Measurements from ENCODE around the gene EEF1A1.
"Not testable (repeated sequence)": the region's sequence is repeated elsewhere in the genome, so short reads cannot be mapped to it uniquely, and the experiment has no call there.

Gene EEF1A1

GRCh38 chr6:73532293-73532692, 11.5 kb upstream of the EEF1A1 start:
- DNase-seq (ENCODE audit: low read depth): no peak
- TF ChIP-seq, protein P1, sequence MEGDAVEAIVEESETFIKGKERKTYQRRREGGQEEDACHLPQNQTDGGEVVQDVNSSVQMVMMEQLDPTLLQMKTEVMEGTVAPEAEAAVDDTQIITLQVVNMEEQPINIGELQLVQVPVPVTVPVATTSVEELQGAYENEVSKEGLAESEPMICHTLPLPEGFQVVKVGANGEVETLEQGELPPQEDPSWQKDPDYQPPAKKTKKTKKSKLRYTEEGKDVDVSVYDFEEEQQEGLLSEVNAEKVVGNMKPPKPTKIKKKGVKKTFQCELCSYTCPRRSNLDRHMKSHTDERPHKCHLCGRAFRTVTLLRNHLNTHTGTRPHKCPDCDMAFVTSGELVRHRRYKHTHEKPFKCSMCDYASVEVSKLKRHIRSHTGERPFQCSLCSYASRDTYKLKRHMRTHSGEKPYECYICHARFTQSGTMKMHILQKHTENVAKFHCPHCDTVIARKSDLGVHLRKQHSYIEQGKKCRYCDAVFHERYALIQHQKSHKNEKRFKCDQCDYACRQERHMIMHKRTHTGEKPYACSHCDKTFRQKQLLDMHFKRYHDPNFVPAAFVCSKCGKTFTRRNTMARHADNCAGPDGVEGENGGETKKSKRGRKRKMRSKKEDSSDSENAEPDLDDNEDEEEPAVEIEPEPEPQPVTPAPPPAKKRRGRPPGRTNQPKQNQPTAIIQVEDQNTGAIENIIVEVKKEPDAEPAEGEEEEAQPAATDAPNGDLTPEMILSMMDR (IDR thresholded peaks at IDR 0.05; ENCODE audit: low read depth, low read length, missing control alignments): no peak
- in situ Hi-C loops (cut with HindIII; ENCODE audit: low sequenced_read_pairs): no loop called here
- H3K4me3 ChIP-seq (ENCODE audit: low read depth, low read length): no peak overlapping the region

- TF ChIP-seq, protein P1 (IDR thresholded peaks at IDR 0.05; ENCODE audit: low read depth, low read length, missing control alignments): no peak
- in situ Hi-C loops (cut with HindIII; ENCODE audit: low sequenced_read_pairs): no loop called here
- DNase-seq (ENCODE audit: low read depth): no peak
- no peak overlapping the region for H3K4me3 ChIP-seq (ENCODE audit: low read depth, low read length)
These were observed 8.1 kb upstream of the EEF1A1 start for GRCh38 chr6:73528897-73529296.

DNA sequence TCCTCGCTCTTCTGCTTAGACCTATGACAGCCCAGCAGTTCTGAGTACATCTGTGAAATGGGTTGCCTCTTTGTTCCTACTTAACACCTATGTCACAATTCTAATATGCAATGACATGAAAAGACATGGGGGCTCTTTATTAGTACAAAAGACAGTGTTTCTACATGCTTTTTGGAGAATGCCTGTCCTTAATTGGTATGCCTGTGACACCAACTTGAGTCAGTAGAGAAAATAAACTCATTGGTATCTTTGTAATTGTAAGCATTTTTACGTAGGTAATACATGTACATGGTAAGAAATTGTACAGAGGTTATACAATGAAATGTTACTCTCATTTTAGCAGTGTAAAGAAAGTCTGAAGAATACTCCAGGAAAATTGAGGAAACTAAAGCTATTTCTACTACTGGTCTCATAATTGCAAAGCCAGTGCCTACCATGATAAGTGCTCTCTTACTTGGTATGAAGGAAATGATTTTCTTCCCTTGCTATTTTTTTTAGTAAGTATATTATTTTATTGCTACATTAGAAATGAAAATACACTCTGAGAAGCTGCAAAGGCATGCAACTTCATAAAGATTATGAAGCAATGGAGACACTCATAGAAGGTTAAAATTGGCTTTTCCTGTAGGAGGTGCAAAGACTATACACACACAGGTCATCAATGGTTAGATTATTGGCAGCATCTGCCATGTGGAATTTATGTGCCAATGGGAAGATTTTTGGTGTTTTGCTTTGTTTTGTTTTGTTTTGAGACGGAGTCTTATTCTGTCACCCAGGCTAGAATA, 4.9 kb upstream of the EEF1A1 start:
- no peak overlapping the region for H3K4me3 ChIP-seq (ENCODE audit: low read depth, low read length)
- in situ Hi-C loops (cut with HindIII; ENCODE audit: low sequenced_read_pairs): no loop called here

DNA sequence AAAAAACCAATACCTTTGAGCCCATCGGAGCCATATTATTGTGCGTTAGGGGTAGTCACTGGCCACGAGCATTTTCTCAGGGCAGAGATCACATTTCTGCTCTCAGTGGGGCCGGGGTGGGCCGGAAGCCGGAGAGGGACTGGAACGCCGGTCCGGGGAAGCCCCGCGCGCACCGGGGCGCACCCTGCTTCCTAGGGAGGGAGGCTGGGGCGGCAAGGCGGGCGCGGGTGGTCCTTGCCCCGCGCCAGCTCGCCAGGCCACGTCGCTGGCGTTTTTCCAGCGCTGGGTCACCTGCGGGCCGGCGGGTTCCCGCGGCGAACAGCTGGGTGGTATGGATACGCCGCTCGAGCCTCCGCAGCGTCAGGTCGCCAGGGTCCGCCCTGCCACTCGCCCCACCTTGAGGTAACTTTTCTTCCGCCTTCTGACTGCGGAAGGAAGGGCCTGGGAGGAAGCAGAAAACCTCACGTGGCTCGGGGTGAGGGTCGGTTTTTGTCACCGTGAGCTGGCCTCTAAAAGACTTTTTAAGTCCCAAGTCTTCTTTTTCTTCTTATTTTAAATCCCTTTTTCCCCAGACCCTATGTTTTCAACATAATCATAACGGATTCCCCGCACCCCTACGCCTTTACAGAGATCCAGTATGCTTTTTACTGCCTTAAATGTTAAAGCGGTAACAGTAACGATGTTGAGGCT, 2.7 kb upstream of the EEF1A1 start:
- peak overlapping the region; percentile 50 for H3K4me3 ChIP-seq (ENCODE audit: low read depth, low read length)
- TF ChIP-seq, protein P1 (IDR thresholded peaks at IDR 0.05; ENCODE audit: low read depth, low read length, missing control alignments): no peak
- DNase-seq (ENCODE audit: low read depth): no peak
- in situ Hi-C loops (cut with HindIII; ENCODE audit: low sequenced_read_pairs): no loop called here

More for the DNA sequence above, 4.9 kb upstream of the EEF1A1 start:
- TF ChIP-seq, protein P1 (IDR thresholded peaks at IDR 0.05; ENCODE audit: low read depth, low read length, missing control alignments): no peak
- no peak for DNase-seq (ENCODE audit: low read depth)

- TF ChIP-seq, protein P1 (IDR thresholded peaks at IDR 0.05; ENCODE audit: low read depth, low read length, missing control alignments): no peak
- peak; percentile 69 for DNase-seq (ENCODE audit: low read depth)
- in situ Hi-C loops (cut with HindIII; ENCODE audit: low sequenced_read_pairs): no loop called here
- peak overlapping the region; percentile 100 for H3K4me3 ChIP-seq (ENCODE audit: low read depth, low read length)
These were observed 636 bp upstream of the EEF1A1 start for GRCh38 chr6:73521351-73521985.

DNA sequence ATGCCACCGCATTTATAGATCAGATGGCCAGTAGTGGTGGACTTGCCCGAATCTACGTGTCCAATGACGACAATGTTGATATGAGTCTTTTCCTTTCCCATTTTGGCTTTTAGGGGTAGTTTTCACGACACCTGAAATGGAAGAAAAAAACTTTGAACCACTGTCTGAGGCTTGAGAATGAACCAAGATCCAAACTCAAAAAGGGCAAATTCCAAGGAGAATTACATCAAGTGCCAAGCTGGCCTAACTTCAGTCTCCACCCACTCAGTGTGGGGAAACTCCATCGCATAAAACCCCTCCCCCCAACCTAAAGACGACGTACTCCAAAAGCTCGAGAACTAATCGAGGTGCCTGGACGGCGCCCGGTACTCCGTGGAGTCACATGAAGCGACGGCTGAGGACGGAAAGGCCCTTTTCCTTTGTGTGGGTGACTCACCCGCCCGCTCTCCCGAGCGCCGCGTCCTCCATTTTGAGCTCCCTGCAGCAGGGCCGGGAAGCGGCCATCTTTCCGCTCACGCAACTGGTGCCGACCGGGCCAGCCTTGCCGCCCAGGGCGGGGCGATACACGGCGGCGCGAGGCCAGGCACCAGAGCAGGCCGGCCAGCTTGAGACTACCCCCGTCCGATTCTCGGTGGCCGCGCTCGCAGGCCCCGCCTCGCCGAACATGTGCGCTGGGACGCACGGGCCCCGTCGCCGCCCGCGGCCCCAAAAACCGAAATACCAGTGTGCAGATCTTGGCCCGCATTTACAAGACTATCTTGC, 725 bp downstream of the EEF1A1 start:
- DNase-seq (ENCODE audit: low read depth): peak; percentile 42
- H3K4me3 ChIP-seq (ENCODE audit: low read depth, low read length): peak overlapping the region; percentile 100
- TF ChIP-seq, protein P1 (IDR thresholded peaks at IDR 0.05; ENCODE audit: low read depth, low read length, missing control alignments): no peak
- in situ Hi-C loops (cut with HindIII; ENCODE audit: low sequenced_read_pairs): loop anchor here (5.0 kb wide), 2 partner anchors 52 to 97 kb away; no protein-coding TSS in a partner anchor

GRCh38 chr6:73518982-73519881, 1.6 kb downstream of the EEF1A1 start:
- not testable (repeated sequence) for DNase-seq (ENCODE audit: low read depth)
- in situ Hi-C loops (cut with HindIII; ENCODE audit: low sequenced_read_pairs): loop anchor here (5.0 kb wide), 2 partner anchors 53 to 98 kb away; no protein-coding TSS in a partner anchor
- peak overlapping the region; percentile 100 for H3K4me3 ChIP-seq (ENCODE audit: low read depth, low read length)
